Measurements from ENCODE around the gene TSEN2.

- TF ChIP-seq, protein P1, sequence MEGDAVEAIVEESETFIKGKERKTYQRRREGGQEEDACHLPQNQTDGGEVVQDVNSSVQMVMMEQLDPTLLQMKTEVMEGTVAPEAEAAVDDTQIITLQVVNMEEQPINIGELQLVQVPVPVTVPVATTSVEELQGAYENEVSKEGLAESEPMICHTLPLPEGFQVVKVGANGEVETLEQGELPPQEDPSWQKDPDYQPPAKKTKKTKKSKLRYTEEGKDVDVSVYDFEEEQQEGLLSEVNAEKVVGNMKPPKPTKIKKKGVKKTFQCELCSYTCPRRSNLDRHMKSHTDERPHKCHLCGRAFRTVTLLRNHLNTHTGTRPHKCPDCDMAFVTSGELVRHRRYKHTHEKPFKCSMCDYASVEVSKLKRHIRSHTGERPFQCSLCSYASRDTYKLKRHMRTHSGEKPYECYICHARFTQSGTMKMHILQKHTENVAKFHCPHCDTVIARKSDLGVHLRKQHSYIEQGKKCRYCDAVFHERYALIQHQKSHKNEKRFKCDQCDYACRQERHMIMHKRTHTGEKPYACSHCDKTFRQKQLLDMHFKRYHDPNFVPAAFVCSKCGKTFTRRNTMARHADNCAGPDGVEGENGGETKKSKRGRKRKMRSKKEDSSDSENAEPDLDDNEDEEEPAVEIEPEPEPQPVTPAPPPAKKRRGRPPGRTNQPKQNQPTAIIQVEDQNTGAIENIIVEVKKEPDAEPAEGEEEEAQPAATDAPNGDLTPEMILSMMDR (IDR thresholded peaks at IDR 0.05): no peak
- no peak for TF ChIP-seq POLR2A (IDR thresholded peaks at IDR 0.05)
Measured at GRCh38 chr3:12465151-12465835, 19.0 kb upstream of the TSEN2 start.

Data from breast epithelium (tissue), 3 donors.